K562 (cell line): ENCODE data around the gene USP14.

Experiments
- EGR1 ChIP-seq: fragments of 450-650 bp; conservative IDR thresholded peaks from 2 replicates; pipeline ENCODE4 v1.6.1; 2017; ENCODE audit warnings: mild to moderate bottlenecking
- PCBP2 ChIP-seq: fragments of 200-400 bp; formaldehyde crosslinking; IDR thresholded peaks from 2 replicates; pipeline ENCODE4 v1.6.1; 2018; ENCODE audit warnings: low read length, low read depth, mild to moderate bottlenecking, moderate library complexity; ENCODE audit not compliant: poor library complexity, severe bottlenecking
- RAD21 ChIP-seq, 2 experiments: fragments of 250-450 bp in 1 of 2; fragments of 450-650 bp in 1 of 2; sonication (Bioruptor Pico) in 1 of 2; formaldehyde crosslinking in 1 of 2; IDR thresholded peaks in 1 of 2; conservative IDR thresholded peaks in 1 of 2; 2 replicates each; pipeline versions ENCODE4 v1.4.0 to v1.8.0; 2020 to 2022; ENCODE audit warnings: mild to moderate bottlenecking in 2 of 2, moderate library complexity in 1 of 2
- SIN3B ChIP-seq: fragments of 450-650 bp; IDR thresholded peaks from 2 replicates; pipeline ENCODE4 v1.6.1; 2017; ENCODE audit warnings: low read depth, mild to moderate bottlenecking, moderate library complexity
- U2AF2 ChIP-seq: fragments of 200-400 bp; formaldehyde crosslinking; optimal IDR thresholded peaks from 2 replicates; pipeline ENCODE3; 2017; ENCODE audit warnings: low read depth, mild to moderate bottlenecking, low read length

DNA sequence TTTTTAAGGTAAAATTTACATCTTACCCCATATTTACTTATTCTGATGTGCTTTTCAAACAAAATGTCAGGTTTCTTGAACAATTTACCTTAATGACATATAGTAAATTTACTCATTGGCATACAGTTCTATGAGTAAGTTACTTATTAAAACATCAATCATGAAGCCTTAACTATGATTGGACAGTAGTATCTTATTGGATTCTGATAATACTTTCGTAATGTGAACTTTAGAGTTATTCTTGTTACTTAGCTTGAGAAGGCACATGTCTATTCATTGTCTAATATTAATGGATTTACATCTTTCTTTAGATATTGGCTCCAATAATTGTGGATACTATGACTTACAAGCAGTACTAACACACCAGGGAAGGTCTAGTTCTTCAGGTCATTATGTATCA lies 51.7 kb downstream of the USP14 start:
- no peak for TF ChIP-seq PCBP2
- no peak for TF ChIP-seq EGR1
- no peak for TF ChIP-seq RAD21 (CRISPR knock-in tag; conservative IDR thresholded peaks at IDR 0.05 in 1 of 2, IDR thresholded peaks at IDR 0.05 in 1 of 2)
- TF ChIP-seq SIN3B, result no peak
- no peak for TF ChIP-seq U2AF2
